ENCODE data around the gene FAM117B.

DNA sequence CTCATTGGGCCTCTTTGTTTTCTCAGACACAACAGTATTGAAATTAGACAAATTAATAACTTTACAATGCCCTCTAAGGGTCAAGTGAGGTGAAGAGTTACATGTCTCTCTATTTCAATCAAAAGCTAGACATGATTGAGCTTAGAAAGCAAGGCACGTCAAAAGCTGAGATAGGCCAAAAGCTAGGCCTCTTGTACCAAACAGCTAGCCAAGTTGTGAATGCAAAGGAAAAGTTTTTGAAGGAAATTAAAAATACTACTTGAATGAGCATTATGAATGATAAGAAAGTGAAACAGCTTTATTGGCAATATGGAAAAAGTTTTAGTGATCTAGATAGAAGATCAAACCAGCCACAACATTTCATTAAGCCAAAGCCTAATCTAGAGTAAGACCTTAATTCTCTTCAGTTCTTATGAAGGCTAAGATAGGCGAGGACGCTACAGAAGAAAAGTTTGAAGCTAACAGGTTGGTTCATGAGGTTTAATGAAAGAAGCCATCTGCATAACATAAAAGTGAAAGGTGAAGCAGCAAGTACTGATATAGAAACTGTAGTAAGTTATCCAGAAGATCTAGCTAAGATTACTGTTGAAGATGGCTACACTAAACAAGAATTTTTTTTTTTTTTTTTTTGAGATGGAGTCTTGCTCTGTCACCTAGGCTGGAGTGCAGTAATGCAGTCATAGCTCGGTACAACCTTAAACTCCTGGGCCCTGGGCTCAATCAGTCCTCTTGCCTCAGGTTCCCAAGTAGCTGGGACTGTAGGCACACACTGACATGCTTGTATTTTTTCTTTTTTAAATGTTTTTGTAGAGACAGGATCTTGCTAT lies 65.5 kb downstream of the FAM117B start:
- no peak for TF ChIP-seq EZH2 (IDR thresholded peaks at IDR 0.05; ENCODE audit: borderline replicate concordance, low read depth, low read length, severe bottlenecking)
- TF ChIP-seq, protein P1, sequence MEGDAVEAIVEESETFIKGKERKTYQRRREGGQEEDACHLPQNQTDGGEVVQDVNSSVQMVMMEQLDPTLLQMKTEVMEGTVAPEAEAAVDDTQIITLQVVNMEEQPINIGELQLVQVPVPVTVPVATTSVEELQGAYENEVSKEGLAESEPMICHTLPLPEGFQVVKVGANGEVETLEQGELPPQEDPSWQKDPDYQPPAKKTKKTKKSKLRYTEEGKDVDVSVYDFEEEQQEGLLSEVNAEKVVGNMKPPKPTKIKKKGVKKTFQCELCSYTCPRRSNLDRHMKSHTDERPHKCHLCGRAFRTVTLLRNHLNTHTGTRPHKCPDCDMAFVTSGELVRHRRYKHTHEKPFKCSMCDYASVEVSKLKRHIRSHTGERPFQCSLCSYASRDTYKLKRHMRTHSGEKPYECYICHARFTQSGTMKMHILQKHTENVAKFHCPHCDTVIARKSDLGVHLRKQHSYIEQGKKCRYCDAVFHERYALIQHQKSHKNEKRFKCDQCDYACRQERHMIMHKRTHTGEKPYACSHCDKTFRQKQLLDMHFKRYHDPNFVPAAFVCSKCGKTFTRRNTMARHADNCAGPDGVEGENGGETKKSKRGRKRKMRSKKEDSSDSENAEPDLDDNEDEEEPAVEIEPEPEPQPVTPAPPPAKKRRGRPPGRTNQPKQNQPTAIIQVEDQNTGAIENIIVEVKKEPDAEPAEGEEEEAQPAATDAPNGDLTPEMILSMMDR (IDR thresholded peaks at IDR 0.05; ENCODE audit: borderline replicate concordance, extremely low read depth, low read length, poor library complexity, severe bottlenecking): no peak
